IPS DF 19.7 (cell line): Measurements from ENCODE around the gene SLC25A17.
"Not testable (repeated sequence)": the region's sequence is repeated elsewhere in the genome, so short reads cannot be mapped to it uniquely, and the experiment has no call there.

Source experiments
- DNase-seq: peaks from one replicate; pipeline ENCODE4 v3.0.0-alpha.2; 2013; ENCODE audit warnings: low read depth, low spot score

Gene SLC25A17

DNA sequence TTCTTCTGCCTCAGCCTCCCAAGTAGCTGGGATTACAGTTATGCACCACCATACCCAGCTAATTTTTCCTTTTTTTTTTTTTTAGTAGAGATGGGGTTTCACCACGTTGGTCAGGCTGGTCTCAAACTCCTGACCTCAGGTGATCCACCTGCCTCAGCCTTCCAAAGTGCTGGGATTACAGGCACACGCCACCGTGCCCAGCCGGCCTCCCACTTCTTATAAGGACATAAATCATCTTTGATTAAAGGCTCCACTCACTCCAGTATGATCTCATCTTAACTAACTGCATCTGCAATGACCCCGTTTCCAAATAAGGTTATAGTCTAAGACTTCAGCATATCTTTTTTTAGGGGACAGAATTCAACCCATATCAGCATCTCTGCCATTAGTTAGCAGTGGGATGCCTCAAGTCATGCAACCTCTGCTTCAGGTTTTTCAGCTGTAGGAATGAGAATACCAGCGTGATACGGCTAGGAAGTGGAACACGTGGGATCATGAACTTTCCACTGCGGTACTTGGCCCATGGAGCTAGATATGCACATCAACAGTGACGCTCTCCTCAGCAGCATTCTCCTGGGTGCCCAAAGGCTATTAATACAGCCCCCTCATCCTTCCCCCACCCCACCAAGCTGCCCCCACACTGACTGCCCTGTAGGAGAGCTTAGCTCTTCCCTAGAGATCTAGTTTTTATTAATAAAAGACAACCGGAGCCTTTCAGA lies 98.4 kb downstream of the SLC25A17 start:
- no peak for DNase-seq

DNA sequence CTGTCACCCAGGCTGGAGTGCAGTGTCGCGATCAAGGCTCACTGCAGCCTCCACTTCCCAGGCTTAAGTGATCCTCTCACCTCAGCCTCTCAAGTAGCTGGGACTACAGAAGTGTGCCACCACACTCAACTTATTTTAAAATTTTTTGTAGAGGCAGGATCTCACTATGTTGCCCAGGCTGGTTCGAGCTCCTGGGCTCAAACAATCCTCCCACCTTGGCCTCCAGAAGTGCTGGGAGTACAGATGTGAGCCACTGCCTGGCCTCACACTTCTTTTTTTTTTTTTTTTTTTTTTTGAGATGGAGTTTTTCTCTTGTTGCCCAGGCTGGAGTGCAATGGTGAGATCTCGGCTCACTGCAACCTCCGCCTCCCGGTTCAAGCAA lies 99.0 kb downstream of the SLC25A17 start:
- not testable (repeated sequence) for DNase-seq
